Right lobe of liver (tissue), 6 donors: ENCODE results near the gene CDCA4. TPM values are rescaled to one million over a fixed set of nuclear protein-coding genes. Genes with fewer than 3 reads are reported as not detected.

Source experiments
- ATAC-seq, 4 donors: fragments of 200-7000 bp; cut with Tn5 transposase; one replicate each; pipeline ENCODE4 v1.9.1; 2020; ENCODE audit warnings: mild to moderate bottlenecking in 4 of 4, moderate library complexity in 4 of 4
- DNase-seq, 3 donors: peaks; one replicate each; pipeline ENCODE4 v3.0.0-alpha.2; 2020
- H3K27ac ChIP-seq, 3 donors: fragments of 200-600 bp; one replicate each; pipeline ENCODE4 v1.8.0; 2022
- H3K27me3 ChIP-seq, 2 donors: fragments of 200-600 bp; one replicate each; pipeline ENCODE4 v1.8.0; 2022
- H3K36me3 ChIP-seq, 4 donors: fragments of 200-600 bp; sonication (generic) in 1 of 4; one replicate each; pipeline versions ENCODE4 v1.5.1 to v1.8.0; 2017 to 2022; ENCODE audit warnings: control low read depth in 1 of 4
- H3K4me1 ChIP-seq, 4 donors: fragments of 200-600 bp; sonication (generic) in 1 of 4; one replicate each; pipeline versions ENCODE4 v1.5.1 to v1.8.0; 2017 to 2022; ENCODE audit warnings: control low read depth in 1 of 4
- H3K4me3 ChIP-seq, 3 donors: fragments of 200-600 bp; one replicate each; pipeline ENCODE4 v1.8.0; 2022
- H3K9me3 ChIP-seq, 4 donors: fragments of 200-600 bp; sonication (generic) in 1 of 4; one replicate each; pipeline versions ENCODE4 v1.5.1 to v1.8.0; 2017 to 2022; ENCODE audit warnings: control low read depth in 1 of 4
- POLR2A ChIP-seq: fragments of 450-650 bp; IDR thresholded peaks from one replicate; pipeline ENCODE4 v1.6.1; 2017; ENCODE audit warnings: antibody characterized with exemption, mild to moderate bottlenecking
- WGBS: methylation state at CpG from one replicate; pipeline ENCODE4 v1.1.6; 2018; ENCODE audit warnings: low coverage, low lambda C conversion rate; ENCODE audit not compliant: insufficient coverage; ENCODE audit errors: missing lambda C conversion rate; 5-methylcytosine and 5-hydroxymethylcytosine counted together
- intact Hi-C, 2 donors: fragments of 100-400 bp; cut with DNase I; formaldehyde crosslinking; loops; one replicate each; pipeline versions ENCODE4 v1.11.2 to v1.14.1; 2022
- total RNA-seq, 6 experiments: library from RNA; depleted of rRNA in 2 of 6; stranded (reverse); fragments of >200 nt in 2 of 6; fragmentation: NEBNext Ultra II Directional in 3 of 6; extraction: Animal tissue kit (Norgen Biotek cat#: 25700) in 3 of 6; gene quantifications; one replicate each; pipeline versions ENCODE4 v1.1.0 to v1.2.4, GENCODE V29; 2016 to 2023
- TF ChIP-seq, protein P1 (sequence below), 4 donors: fragments of 200-600 bp in 3 of 4; fragments of 450-650 bp in 1 of 4; IDR thresholded peaks; one replicate each; pipeline versions ENCODE4 v1.5.1 to v1.8.0; 2016 to 2022; ENCODE audit warnings: antibody characterized with exemption in 4 of 4, mild to moderate bottlenecking in 2 of 4
- donor health status: DM: no; HTN: yes; CAD: no.
- donor health status: DM: no; HTN: no; CAD: no.
- donor health status: DM: no; HTN: no; CAD: no.
- donor health status: DM: no; HTN: yes; CAD: no.
- donor health status: DM: no; HTN: yes; CAD: no.

The CDCA4 gene
- total RNA-seq, 6 experiments from 2014 or later: 0.90 to 3.5 (median 1.7) TPM

DNA sequence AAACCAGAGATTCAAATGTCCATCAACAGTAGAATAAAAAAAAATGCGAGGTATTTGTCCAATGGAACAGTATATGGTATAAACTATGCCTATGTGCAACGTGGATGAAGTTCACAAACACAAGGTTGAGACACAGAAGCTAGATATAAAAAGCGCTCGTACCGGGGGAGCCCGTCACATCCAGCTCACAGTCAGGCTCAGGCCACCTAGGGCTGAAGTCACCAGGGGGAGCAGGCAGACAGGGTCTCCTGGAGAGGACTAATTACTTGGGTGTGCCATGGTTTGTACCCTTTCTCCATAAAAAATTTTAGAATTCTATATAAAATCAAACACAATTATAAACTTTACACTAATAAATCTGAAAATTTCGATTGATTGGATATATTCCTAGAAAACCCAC, 56.3 kb downstream of the CDCA4 start:
- no peak overlapping the region for H3K4me3 ChIP-seq
- no peak for ATAC-seq
- H3K27ac ChIP-seq: no peak overlapping the region
- intact Hi-C loops: no loop called here
- H3K4me1 ChIP-seq: peaks cover 0 to 8% (median 0%) of the 10 kb centered on the region in 4 donors
- no peaks in the 10 kb centered on the region for H3K9me3 ChIP-seq
- TF ChIP-seq POLR2A: no peak
- TF ChIP-seq, protein P1, sequence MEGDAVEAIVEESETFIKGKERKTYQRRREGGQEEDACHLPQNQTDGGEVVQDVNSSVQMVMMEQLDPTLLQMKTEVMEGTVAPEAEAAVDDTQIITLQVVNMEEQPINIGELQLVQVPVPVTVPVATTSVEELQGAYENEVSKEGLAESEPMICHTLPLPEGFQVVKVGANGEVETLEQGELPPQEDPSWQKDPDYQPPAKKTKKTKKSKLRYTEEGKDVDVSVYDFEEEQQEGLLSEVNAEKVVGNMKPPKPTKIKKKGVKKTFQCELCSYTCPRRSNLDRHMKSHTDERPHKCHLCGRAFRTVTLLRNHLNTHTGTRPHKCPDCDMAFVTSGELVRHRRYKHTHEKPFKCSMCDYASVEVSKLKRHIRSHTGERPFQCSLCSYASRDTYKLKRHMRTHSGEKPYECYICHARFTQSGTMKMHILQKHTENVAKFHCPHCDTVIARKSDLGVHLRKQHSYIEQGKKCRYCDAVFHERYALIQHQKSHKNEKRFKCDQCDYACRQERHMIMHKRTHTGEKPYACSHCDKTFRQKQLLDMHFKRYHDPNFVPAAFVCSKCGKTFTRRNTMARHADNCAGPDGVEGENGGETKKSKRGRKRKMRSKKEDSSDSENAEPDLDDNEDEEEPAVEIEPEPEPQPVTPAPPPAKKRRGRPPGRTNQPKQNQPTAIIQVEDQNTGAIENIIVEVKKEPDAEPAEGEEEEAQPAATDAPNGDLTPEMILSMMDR (IDR thresholded peaks at IDR 0.05): no peak
- WGBS: 57% methylated on average over 7 of the region's 7 CpGs
- no peaks in the 10 kb centered on the region for H3K36me3 ChIP-seq
- peak in 1 of 3 donors; percentile 5 for DNase-seq
- H3K27me3 ChIP-seq: no peaks in the 10 kb centered on the region

Other genes with a start within 250 kb of the CDCA4 start
- 10 to 100 TPM; 66.7 to 92.1 (median 83.9) TPM for gene AKT1, start 225.3 kb downstream of the CDCA4 start, total RNA-seq
- 10 to 100 TPM in 2 of 6 experiments, 1 to 10 TPM in 4; 2.2 to 13.7 (median 3.6) TPM for gene ZBTB42, start 220.0 kb downstream of the CDCA4 start, total RNA-seq
- gene CEP170B, start 155.8 kb downstream of the CDCA4 start, total RNA-seq: 10 to 100 TPM; 13.2 to 22.4 (median 16.8) TPM
- gene PLD4, start 96.2 kb downstream of the CDCA4 start, total RNA-seq: under 1 TPM in 4 of 6 experiments, not detected in 2; 0.12 to 0.49 (median 0.33) TPM
- 10 to 100 TPM in 1 of 6 experiments, 1 to 10 TPM in 5; 2.1 to 12.2 (median 4.6) TPM for gene AHNAK2, start 42.7 kb downstream of the CDCA4 start, total RNA-seq
- gene CLBA1, start 35.3 kb downstream of the CDCA4 start, total RNA-seq: 1 to 10 TPM; 1.5 to 3.3 (median 2.5) TPM
- gene GPR132, start 44.3 kb upstream of the CDCA4 start, total RNA-seq: under 1 TPM; 0.11 to 0.84 (median 0.39) TPM
- 1 to 10 TPM; 1.1 to 3.5 (median 1.2) TPM for gene JAG2, start 147.7 kb upstream of the CDCA4 start, total RNA-seq
- gene NUDT14, start 160.2 kb upstream of the CDCA4 start, total RNA-seq: 10 to 100 TPM in 5 of 6 experiments, 1 to 10 TPM in 1; 9.0 to 27.4 (median 11.4) TPM
- gene BTBD6, start 227.4 kb upstream of the CDCA4 start, total RNA-seq: 10 to 100 TPM; 16.5 to 25.0 (median 17.7) TPM